ENCODE measurements around the gene ZNF618. TPM values are rescaled to one million over a fixed set of nuclear protein-coding genes. Genes with fewer than 3 reads are reported as not detected.

ZNF618 gene
- polyA plus RNA-seq, 6 donors from 2014 or later: 1.00 to 3.2 (median 2.2) TPM

DNA sequence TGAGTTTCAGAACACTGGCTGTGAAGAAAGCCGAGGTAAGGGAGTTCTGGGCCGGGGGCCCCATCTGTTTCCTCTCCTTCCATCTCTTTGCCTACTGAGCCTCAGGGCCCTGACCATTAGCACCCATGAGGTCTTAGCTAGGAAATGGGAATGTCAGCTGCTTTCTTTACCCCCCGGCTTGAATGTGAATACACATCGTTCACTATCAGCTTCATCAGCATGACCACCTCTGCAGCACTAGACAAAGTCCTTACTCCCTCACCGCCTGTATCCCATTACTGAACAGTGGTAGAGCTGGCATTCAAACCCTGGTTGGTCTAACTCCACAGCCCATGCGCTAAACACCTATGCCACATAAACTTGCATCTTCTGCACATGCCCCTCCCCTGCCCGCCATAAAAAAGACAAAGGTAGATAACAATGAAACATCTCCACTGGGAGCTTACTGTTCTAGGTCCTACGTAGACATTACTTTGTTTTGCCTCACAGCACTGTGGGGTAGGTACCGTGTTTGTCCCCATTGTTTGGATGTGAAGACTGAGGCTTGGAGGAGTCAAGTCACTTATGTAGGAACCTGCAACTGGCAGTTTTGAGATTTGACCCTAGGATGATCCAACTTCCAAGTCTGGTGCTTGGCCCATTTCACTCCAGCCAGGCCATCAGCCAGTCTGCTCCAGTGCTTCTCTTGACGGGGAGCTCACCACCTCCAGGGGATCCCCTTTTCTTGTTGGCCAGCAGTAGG is 108.7 kb downstream of the ZNF618 start:
- Mint-ChIP-seq H3K4me1 (peaks cover 0 to under 1% (median 0%) of the 10 kb centered on the region in 3 donors), H3K9me3 (no peaks in the 10 kb centered on the region), H3K27me3 (no peaks in the 10 kb centered on the region), H3K27ac (peak overlapping the region in 2 of 6 donors; percentile 13 to 56), H3K4me3 (no peak overlapping the region), H3K36me3 (peaks cover 4 to 8% of the 10 kb centered on the region in 2 donors)
- ATAC-seq (ENCODE audit: low read depth in 2 of 2) (no peak), DNase-seq (no peak)

GRCh38 chr9:113985968-113986585 is 110.0 kb downstream of the ZNF618 start:
- DNase-seq (no peak), ATAC-seq (ENCODE audit: low read depth in 2 of 2) (no peak)
- H3K27me3 Mint-ChIP-seq: no peaks in the 10 kb centered on the region
- peaks cover 0 to 4% (median 2%) of the 10 kb centered on the region in 3 donors for H3K4me1 Mint-ChIP-seq
- no peaks in the 10 kb centered on the region for H3K9me3 Mint-ChIP-seq
- peak overlapping the region in 1 of 6 donors; percentile 76 for H3K27ac Mint-ChIP-seq
- H3K36me3 Mint-ChIP-seq: peaks cover 10 to 13% of the 10 kb centered on the region in 2 donors
- no peak overlapping the region for H3K4me3 Mint-ChIP-seq

DNA sequence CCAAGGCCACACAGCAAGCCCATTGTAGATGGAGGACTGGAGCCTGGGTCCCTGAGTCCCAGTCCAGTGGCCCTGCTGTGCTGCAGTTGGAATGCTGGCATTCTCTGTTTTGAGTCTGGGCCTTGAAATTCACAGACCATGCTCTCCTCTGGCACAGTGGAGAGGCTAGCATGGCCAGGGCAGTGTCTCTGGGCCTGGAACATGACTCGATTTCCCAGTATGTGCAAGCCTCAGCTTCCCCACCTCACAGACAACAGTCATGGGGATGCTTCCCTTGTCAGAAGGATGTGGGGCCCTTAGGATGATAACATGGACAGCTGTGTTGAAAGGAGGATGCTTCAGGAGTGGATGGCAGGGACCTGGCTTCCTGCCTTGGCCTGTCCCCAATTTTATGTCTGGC is 110.8 kb downstream of the ZNF618 start:
- H3K27me3 Mint-ChIP-seq: no peaks in the 10 kb centered on the region
- no peak overlapping the region for H3K27ac Mint-ChIP-seq
- H3K36me3 Mint-ChIP-seq: peaks cover 10 to 13% of the 10 kb centered on the region in 2 donors
- no peak overlapping the region for H3K4me3 Mint-ChIP-seq
- DNase-seq (no peak), ATAC-seq (ENCODE audit: low read depth in 2 of 2) (no peak)
- no peaks in the 10 kb centered on the region for H3K9me3 Mint-ChIP-seq
- peaks cover 4 to 9% (median 7%) of the 10 kb centered on the region in 3 donors for H3K4me1 Mint-ChIP-seq

GRCh38 chr9:113987526-113987925 is 111.4 kb downstream of the ZNF618 start:
- Mint-ChIP-seq H3K36me3 (peaks cover 10 to 13% of the 10 kb centered on the region in 2 donors), H3K4me3 (no peak overlapping the region), H3K9me3 (no peaks in the 10 kb centered on the region), H3K27ac (no peak overlapping the region), H3K27me3 (no peaks in the 10 kb centered on the region), H3K4me1 (peaks cover 6 to 14% (median 13%) of the 10 kb centered on the region in 3 donors)
- DNase-seq (no peak), ATAC-seq (ENCODE audit: low read depth in 2 of 2) (no peak)

- ATAC-seq (ENCODE audit: low read depth in 2 of 2): no peak
- Mint-ChIP-seq H3K27me3 (no peaks in the 10 kb centered on the region), H3K4me3 (no peak overlapping the region), H3K36me3 (peaks cover 10 to 13% of the 10 kb centered on the region in 2 donors), H3K27ac (no peak overlapping the region), H3K9me3 (no peaks in the 10 kb centered on the region), H3K4me1 (peaks cover 15 to 24% (median 23%) of the 10 kb centered on the region in 3 donors)
- no peak for DNase-seq
These were observed 112.4 kb downstream of the ZNF618 start for GRCh38 chr9:113988385-113989016.

GRCh38 chr9:113989017-113989713 is 113.1 kb downstream of the ZNF618 start:
- H3K9me3 Mint-ChIP-seq: no peaks in the 10 kb centered on the region

GRCh38 chr9:113989714-113990569 is 113.8 kb downstream of the ZNF618 start:
- no peak for DNase-seq
- Mint-ChIP-seq H3K27ac (peak overlapping the region in 2 of 6 donors; percentile 44 to 45), H3K9me3 (no peaks in the 10 kb centered on the region), H3K4me3 (no peak overlapping the region), H3K27me3 (no peaks in the 10 kb centered on the region), H3K36me3 (peaks cover 10 to 13% of the 10 kb centered on the region in 2 donors), H3K4me1 (peaks cover 21 to 35% (median 33%) of the 10 kb centered on the region in 3 donors)
- no peak for ATAC-seq (ENCODE audit: low read depth in 2 of 2)

More at GRCh38 chr9:113989017-113989713, 113.1 kb downstream of the ZNF618 start:
- Mint-ChIP-seq H3K27me3 (no peaks in the 10 kb centered on the region), H3K27ac (peak overlapping the region in 1 of 6 donors; percentile 44), H3K4me3 (no peak overlapping the region), H3K4me1 (peaks cover 21 to 31% (median 29%) of the 10 kb centered on the region in 3 donors), H3K36me3 (peaks cover 10 to 13% of the 10 kb centered on the region in 2 donors)
- no peak for DNase-seq
- no peak for ATAC-seq (ENCODE audit: low read depth in 2 of 2)

- peaks cover 21 to 35% (median 33%) of the 10 kb centered on the region in 3 donors for H3K4me1 Mint-ChIP-seq
- no peak for DNase-seq
- peak overlapping the region in 1 of 6 donors; percentile 68 for H3K27ac Mint-ChIP-seq
- H3K27me3 Mint-ChIP-seq: no peaks in the 10 kb centered on the region
- peaks cover 10 to 13% of the 10 kb centered on the region in 2 donors for H3K36me3 Mint-ChIP-seq
- H3K9me3 Mint-ChIP-seq: no peaks in the 10 kb centered on the region
- H3K4me3 Mint-ChIP-seq: no peak overlapping the region
- no peak for ATAC-seq (ENCODE audit: low read depth in 2 of 2)
These were observed 114.4 kb downstream of the ZNF618 start for GRCh38 chr9:113990570-113990907.

DNA sequence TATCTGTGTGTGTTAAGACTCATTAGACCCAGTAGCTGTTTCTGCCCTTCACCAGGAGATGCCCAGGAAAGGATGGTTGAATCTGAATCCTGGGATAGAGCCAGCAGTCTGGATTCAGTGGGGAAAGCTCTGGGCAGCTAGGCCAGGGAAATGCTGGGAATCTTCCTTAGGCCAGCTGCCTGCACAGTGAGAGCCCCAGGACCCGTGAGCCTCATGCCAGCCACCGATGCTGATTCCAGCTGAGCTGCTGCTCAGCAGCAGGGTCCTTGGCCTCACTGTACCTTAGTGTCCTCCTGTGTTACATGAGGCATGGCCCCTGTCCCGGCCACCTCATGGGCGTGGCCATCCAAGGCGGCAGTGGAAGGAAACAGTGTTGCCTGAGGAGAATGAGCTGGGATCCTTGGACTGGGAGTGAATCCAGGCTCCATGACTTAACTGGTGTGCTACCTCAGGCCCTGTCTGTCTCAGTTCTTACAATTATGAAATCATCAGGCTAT is 114.9 kb downstream of the ZNF618 start:
- ATAC-seq (ENCODE audit: low read depth in 2 of 2) (no peak), DNase-seq (no peak)
- H3K27me3 Mint-ChIP-seq: no peaks in the 10 kb centered on the region
- H3K4me1 Mint-ChIP-seq: peaks cover 21 to 35% (median 33%) of the 10 kb centered on the region in 3 donors
- H3K27ac Mint-ChIP-seq: peak overlapping the region in 1 of 6 donors; percentile 14
- peak overlapping the region in 3 of 8 donors; percentile 25 to 56 (median 44) for H3K4me3 Mint-ChIP-seq
- H3K36me3 Mint-ChIP-seq: peaks cover 10 to 13% of the 10 kb centered on the region in 2 donors
- no peaks in the 10 kb centered on the region for H3K9me3 Mint-ChIP-seq

DNA sequence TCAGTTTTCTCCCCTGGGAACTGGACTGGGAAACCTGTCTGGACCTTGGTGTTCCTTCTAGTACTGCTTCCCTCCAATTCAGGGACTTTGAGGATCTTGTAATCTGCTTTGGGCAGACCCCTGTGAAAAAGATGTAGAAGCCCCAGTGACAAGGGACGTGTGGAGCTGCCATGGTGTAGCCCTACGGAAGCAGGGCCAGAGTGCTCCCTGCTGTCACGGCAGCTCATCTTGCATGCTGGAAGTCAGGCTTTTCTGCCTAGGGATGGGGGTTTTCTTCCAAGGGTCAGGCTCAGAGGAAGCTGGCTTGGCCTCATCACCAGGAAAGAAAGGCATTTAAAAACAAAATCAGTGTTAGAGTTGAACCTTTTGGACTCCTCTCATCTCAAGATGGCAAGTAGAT is 115.6 kb downstream of the ZNF618 start:
- no peak for DNase-seq
- H3K36me3 Mint-ChIP-seq: peaks cover 10 to 13% of the 10 kb centered on the region in 2 donors
- H3K4me3 Mint-ChIP-seq: peak overlapping the region in 4 of 8 donors; percentile 43 to 86 (median 62)
- H3K9me3 Mint-ChIP-seq: no peaks in the 10 kb centered on the region
- no peak for ATAC-seq (ENCODE audit: low read depth in 2 of 2)
- H3K27me3 Mint-ChIP-seq: no peaks in the 10 kb centered on the region
- peak overlapping the region in 1 of 6 donors; percentile 15 for H3K27ac Mint-ChIP-seq
- peaks cover 21 to 35% (median 33%) of the 10 kb centered on the region in 3 donors for H3K4me1 Mint-ChIP-seq

- H3K4me3 Mint-ChIP-seq: peak overlapping the region in 7 of 8 donors; percentile 31 to 86 (median 73)
These were observed 116.3 kb downstream of the ZNF618 start for GRCh38 chr9:113992276-113992951.

DNA sequence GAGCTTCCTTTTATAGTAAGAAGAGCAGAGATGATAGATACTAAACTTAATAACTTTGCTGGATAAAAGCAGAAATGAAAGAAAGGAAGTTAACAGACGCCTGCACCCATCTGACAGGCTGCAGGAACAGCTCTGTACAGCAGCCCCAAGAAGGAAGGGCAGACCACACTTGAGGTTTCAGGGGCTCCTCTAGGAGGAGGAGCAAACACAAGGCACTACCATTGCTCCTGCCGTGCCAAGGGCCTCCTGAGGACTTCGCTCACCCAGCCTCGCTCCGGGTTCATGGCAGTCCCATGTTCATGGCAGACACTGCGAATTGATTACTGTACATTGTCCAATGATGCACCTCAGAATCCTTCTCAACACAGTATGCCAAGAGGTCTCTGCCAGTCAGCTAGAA is 116.9 kb downstream of the ZNF618 start:
- H3K36me3 Mint-ChIP-seq: peaks cover 10 to 13% of the 10 kb centered on the region in 2 donors
- H3K4me3 Mint-ChIP-seq: peak overlapping the region in 7 of 8 donors; percentile 31 to 86 (median 73)
- ATAC-seq (ENCODE audit: low read depth in 2 of 2) (peak; percentile 80 to 87), DNase-seq (peak; percentile 15)
- no peaks in the 10 kb centered on the region for H3K27me3 Mint-ChIP-seq
- H3K27ac Mint-ChIP-seq: peak overlapping the region in 3 of 6 donors; percentile 8 to 60 (median 48)
- no peaks in the 10 kb centered on the region for H3K9me3 Mint-ChIP-seq
- H3K4me1 Mint-ChIP-seq: peaks cover 21 to 35% (median 33%) of the 10 kb centered on the region in 3 donors

More at GRCh38 chr9:113992276-113992951, 116.3 kb downstream of the ZNF618 start:
- peaks cover 21 to 35% (median 33%) of the 10 kb centered on the region in 3 donors for H3K4me1 Mint-ChIP-seq
- H3K27me3 Mint-ChIP-seq: no peaks in the 10 kb centered on the region
- H3K36me3 Mint-ChIP-seq: peaks cover 10 to 13% of the 10 kb centered on the region in 2 donors
- H3K27ac Mint-ChIP-seq: peak overlapping the region in 4 of 6 donors; percentile 20 to 60 (median 34)
- no peak for ATAC-seq (ENCODE audit: low read depth in 2 of 2)
- DNase-seq: no peak
- no peaks in the 10 kb centered on the region for H3K9me3 Mint-ChIP-seq

All from naive B cell (primary cell).